H9 (cell line): Measurements from ENCODE around the gene ZNF341. TPM values are rescaled to one million over a fixed set of nuclear protein-coding genes. Genes with fewer than 3 reads are reported as not detected.

ENCODE experiments used
- DNase-seq: peaks from one replicate; pipeline ENCODE4 v3.0.0-alpha.2; 2017
- H2AFZ ChIP-seq: one replicate; pipeline ENCODE4 v1.6.1; 2013; ENCODE audit warnings: mild to moderate bottlenecking, low read length, control low read depth, moderate library complexity
- H2AK5ac ChIP-seq: 2 replicates; pipeline ENCODE4 v1.6.1; 2013; ENCODE audit warnings: low read length, control low read depth, mixed read lengths; ENCODE audit not compliant: insufficient read length
- H2BK120ac ChIP-seq: one replicate; pipeline ENCODE4 v1.6.1; 2013; ENCODE audit warnings: low read depth, mild to moderate bottlenecking, low read length, control low read depth, inconsistent platforms; ENCODE audit not compliant: poor library complexity, severe bottlenecking
- H2BK12ac ChIP-seq: 2 replicates; pipeline ENCODE4 v1.6.1; 2013; ENCODE audit warnings: low read length, control low read depth, mixed read lengths, low read depth; ENCODE audit not compliant: insufficient read length
- H2BK15ac ChIP-seq: 2 replicates; pipeline ENCODE4 v1.6.1; 2013; ENCODE audit warnings: low read depth, low read length, control low read depth
- H2BK20ac ChIP-seq: one replicate; pipeline ENCODE4 v1.6.1; 2013; ENCODE audit warnings: low read depth, mild to moderate bottlenecking, low read length, control low read depth, inconsistent platforms; ENCODE audit not compliant: poor library complexity, severe bottlenecking
- H2BK5ac ChIP-seq: 2 replicates; pipeline ENCODE4 v1.6.1; 2013; ENCODE audit warnings: low read length, control low read depth, mixed read lengths; ENCODE audit not compliant: insufficient read length
- H3K14ac ChIP-seq: 2 replicates; pipeline ENCODE4 v1.6.1; 2013; ENCODE audit warnings: low read length, control low read depth; ENCODE audit not compliant: insufficient read depth
- H3K18ac ChIP-seq: 2 replicates; pipeline ENCODE4 v1.6.1; 2013; ENCODE audit warnings: low read depth, mild to moderate bottlenecking, mixed read lengths, low read length, control low read depth; ENCODE audit not compliant: insufficient read length
- H3K23ac ChIP-seq: 2 replicates; pipeline ENCODE4 v1.6.1; 2013; ENCODE audit warnings: low read length, control low read depth, mixed read lengths, low read depth; ENCODE audit not compliant: insufficient read length
- H3K23me2 ChIP-seq: 2 replicates; pipeline ENCODE4 v1.6.1; 2013; ENCODE audit warnings: low read depth, mild to moderate bottlenecking, mixed read lengths, low read length, control low read depth; ENCODE audit not compliant: insufficient read length, poor library complexity, severe bottlenecking
- H3K27ac ChIP-seq: 2 replicates; pipeline ENCODE4 v1.5.1; 2013; ENCODE audit warnings: low read length, control low read depth, mixed read lengths, low read depth; ENCODE audit not compliant: insufficient read length
- H3K27me3 ChIP-seq: 2 replicates; pipeline ENCODE4 v1.6.1; 2013; ENCODE audit warnings: low read length, control low read depth, inconsistent platforms; ENCODE audit not compliant: insufficient read depth
- H3K4ac ChIP-seq: 2 replicates; pipeline ENCODE4 v1.6.1; 2013; ENCODE audit warnings: low read depth, mild to moderate bottlenecking, control low read depth, inconsistent platforms, low read length, moderate library complexity
- H3K4me1 ChIP-seq: 2 replicates; pipeline ENCODE4 v1.6.1; 2013; ENCODE audit warnings: low read length, control low read depth, inconsistent platforms; ENCODE audit not compliant: insufficient read depth
- H3K4me2 ChIP-seq: 2 replicates; pipeline ENCODE4 v1.6.1; 2013; ENCODE audit warnings: low read length, control low read depth, mixed read lengths; ENCODE audit not compliant: insufficient read length, insufficient read depth
- H3K56ac ChIP-seq: 2 replicates; pipeline ENCODE4 v1.6.1; 2013; ENCODE audit warnings: low read depth, mild to moderate bottlenecking, mixed read lengths, low read length, control low read depth; ENCODE audit not compliant: insufficient read length
- H3K79me1 ChIP-seq: 2 replicates; pipeline ENCODE4 v1.6.1; 2013; ENCODE audit warnings: low read depth, mild to moderate bottlenecking, moderate library complexity, low read length, control low read depth, inconsistent platforms; ENCODE audit not compliant: insufficient read depth, poor library complexity, severe bottlenecking
- H3K79me2 ChIP-seq: 2 replicates; pipeline ENCODE4 v1.6.1; 2013; ENCODE audit warnings: low read length, control low read depth, inconsistent platforms; ENCODE audit not compliant: insufficient read depth
- H3K9ac ChIP-seq: 2 replicates; pipeline ENCODE4 v1.6.1; 2013; ENCODE audit warnings: low read length, control low read depth, mixed read lengths; ENCODE audit not compliant: insufficient read length; ENCODE audit errors: extremely low read depth
- H3K9me3 ChIP-seq: one replicate; pipeline ENCODE4 v1.6.1; 2013; ENCODE audit warnings: low read depth, low read length, inconsistent platforms; ENCODE audit not compliant: control insufficient read depth
- H3T11ph ChIP-seq: one replicate; pipeline ENCODE4 v1.6.1; 2013; ENCODE audit warnings: mild to moderate bottlenecking, low read length, control low read depth, inconsistent platforms
- H4K20me1 ChIP-seq: one replicate; pipeline ENCODE4 v1.6.1; 2013; ENCODE audit not compliant: control insufficient read depth, insufficient read length, insufficient read depth
- H4K5ac ChIP-seq: 2 replicates; pipeline ENCODE4 v1.6.1; 2013; ENCODE audit warnings: low read depth, mild to moderate bottlenecking, mixed read lengths, low read length, control low read depth; ENCODE audit not compliant: insufficient read length
- H4K8ac ChIP-seq: replicated peaks from 2 replicates; pipeline ENCODE4 v1.6.1; 2013; ENCODE audit warnings: low read length, control low read depth, mixed read lengths, low read depth; ENCODE audit not compliant: insufficient read length
- H4K91ac ChIP-seq: 2 replicates; pipeline ENCODE4 v1.6.1; 2013; ENCODE audit warnings: low read depth, mild to moderate bottlenecking, moderate library complexity, mixed read lengths, low read length, control low read depth; ENCODE audit not compliant: insufficient read length
- H3K27ac Mint-ChIP-seq, 3 experiments: 2 replicates in 2 of 3; 3 replicates in 1 of 3; pipeline ENCODE4 v1.8.0; 2020 to 2021; ENCODE audit warnings: mixed read lengths in 3 of 3, mild to moderate bottlenecking in 1 of 3, moderate library complexity in 1 of 3
- H3K27me3 Mint-ChIP-seq: 2 replicates; pipeline ENCODE4 v1.8.0; 2021; ENCODE audit warnings: low read depth, mild to moderate bottlenecking, moderate library complexity, mixed read lengths
- H3K36me3 Mint-ChIP-seq, 3 experiments: 2 replicates in 2 of 3; 3 replicates in 1 of 3; pipeline ENCODE4 v1.8.0; 2020 to 2021; ENCODE audit warnings: low read depth in 3 of 3, mixed read lengths in 3 of 3; ENCODE audit not compliant: insufficient read depth in 1 of 3
- H3K4me1 Mint-ChIP-seq, 2 experiments: 2 replicates each; pipeline ENCODE4 v1.8.0; 2020; ENCODE audit warnings: mixed read lengths in 2 of 2
- H3K4me3 Mint-ChIP-seq, 2 experiments: 2 replicates in 1 of 2; 3 replicates in 1 of 2; pipeline ENCODE4 v1.8.0; 2020 to 2021; ENCODE audit warnings: mild to moderate bottlenecking in 2 of 2, mixed read lengths in 2 of 2, moderate library complexity in 1 of 2
- H3K9me3 Mint-ChIP-seq, 2 experiments: 2 replicates in 1 of 2; 3 replicates in 1 of 2; pipeline ENCODE4 v1.8.0; 2020; ENCODE audit warnings: mild to moderate bottlenecking in 2 of 2, mixed read lengths in 2 of 2, moderate library complexity in 1 of 2
- CTCF ChIP-seq: fragments of 200-600 bp; sonication (generic); conservative IDR thresholded peaks from 3 replicates; pipeline ENCODE4 v1.8.0; 2021; ENCODE audit warnings: antibody characterized with exemption, mild to moderate bottlenecking
- WGBS: extraction: QIAGEN DNeasy Blood & Tissue Kit; methylation state at CpG from one replicate; pipeline ENCODE4 v1.1.7; 2013; ENCODE audit warnings: missing lambda C conversion rate, low lambda C conversion rate, mixed read lengths; ENCODE audit not compliant: insufficient read length; ENCODE audit errors: extremely low coverage; 5-methylcytosine and 5-hydroxymethylcytosine counted together
- total RNA-seq: library from RNA; stranded (reverse); gene quantifications from 2 replicates; pipeline ENCODE4 v1.2.1, GENCODE V29; 2021

Gene ZNF341
- total RNA-seq, 1 experiment from 2014 or later, result 5.2 TPM

- H3T11ph ChIP-seq, result no peak overlapping the region
- no peaks in the 10 kb centered on the region for H3K4me1 ChIP-seq
- H3K23ac ChIP-seq, result no peak overlapping the region
- no peak overlapping the region for H2AK5ac ChIP-seq
- no peak overlapping the region for H3K27ac ChIP-seq
- no peak overlapping the region for H2BK5ac ChIP-seq
- H3K23me2 ChIP-seq, result no peaks in the 10 kb centered on the region
- no peak overlapping the region for H2AFZ ChIP-seq
- H2BK20ac ChIP-seq, result no peak overlapping the region
- H3K9me3 ChIP-seq, result no peaks in the 10 kb centered on the region
- no peaks in the 10 kb centered on the region for H3K27me3 ChIP-seq
- no peak overlapping the region for H3K4ac ChIP-seq
- Mint-ChIP-seq H3K36me3 (peaks cover 5 to 9% (median 6%) of the 10 kb centered on the region in 3 experiments; a peak in 5 of 7 replicates), H3K9me3 (peaks cover 9 to 12% of the 10 kb centered on the region in 2 experiments), H3K4me1 (peaks cover 24 to 25% of the 10 kb centered on the region in 2 experiments), H3K27me3 (peaks cover 41% of the 10 kb centered on the region), H3K4me3 (no peak overlapping the region; a peak in 1 of 5 replicates), H3K27ac (peak overlapping the region in 2 of 3 experiments; percentile 53 to 84; a peak in 4 of 7 replicates)
- no peak overlapping the region for H3K4me2 ChIP-seq
- H3K56ac ChIP-seq, result no peak overlapping the region
- H4K5ac ChIP-seq, result no peak overlapping the region
- DNase-seq, result no peak
- no peaks in the 10 kb centered on the region for H3K79me1 ChIP-seq
- no peak overlapping the region for H3K9ac ChIP-seq
- H3K18ac ChIP-seq, result peak overlapping the region; percentile 62
- no peak overlapping the region for H4K91ac ChIP-seq
- H4K8ac ChIP-seq, result no peak overlapping the region
- TF ChIP-seq CTCF, result no peak
- H4K20me1 ChIP-seq, result no peaks in the 10 kb centered on the region
- no peaks in the 10 kb centered on the region for H3K79me2 ChIP-seq
- no CpG with 5 or more reads among the region's 6 CpGs for WGBS
- no peak overlapping the region for H2BK120ac ChIP-seq
- no peak overlapping the region for H2BK15ac ChIP-seq
- no peak overlapping the region for H2BK12ac ChIP-seq
- H3K14ac ChIP-seq, result no peak overlapping the region
Measured at GRCh38 chr20:33694639-33695012, 37.2 kb upstream of the ZNF341 start.
